SH-SY5Y (cell line): ENCODE data around the gene STX1B.

ENCODE experiments used
- GATA2 ChIP-seq: IDR thresholded peaks from 2 replicates; pipeline ENCODE4 v1.6.1; 2011; ENCODE audit warnings: mild to moderate bottlenecking, low read depth, low read length
- GATA3 ChIP-seq: IDR thresholded peaks from 2 replicates; pipeline ENCODE4 v1.6.1; 2011; ENCODE audit warnings: low read depth, mild to moderate bottlenecking, low read length, moderate library complexity

Gene STX1B

DNA sequence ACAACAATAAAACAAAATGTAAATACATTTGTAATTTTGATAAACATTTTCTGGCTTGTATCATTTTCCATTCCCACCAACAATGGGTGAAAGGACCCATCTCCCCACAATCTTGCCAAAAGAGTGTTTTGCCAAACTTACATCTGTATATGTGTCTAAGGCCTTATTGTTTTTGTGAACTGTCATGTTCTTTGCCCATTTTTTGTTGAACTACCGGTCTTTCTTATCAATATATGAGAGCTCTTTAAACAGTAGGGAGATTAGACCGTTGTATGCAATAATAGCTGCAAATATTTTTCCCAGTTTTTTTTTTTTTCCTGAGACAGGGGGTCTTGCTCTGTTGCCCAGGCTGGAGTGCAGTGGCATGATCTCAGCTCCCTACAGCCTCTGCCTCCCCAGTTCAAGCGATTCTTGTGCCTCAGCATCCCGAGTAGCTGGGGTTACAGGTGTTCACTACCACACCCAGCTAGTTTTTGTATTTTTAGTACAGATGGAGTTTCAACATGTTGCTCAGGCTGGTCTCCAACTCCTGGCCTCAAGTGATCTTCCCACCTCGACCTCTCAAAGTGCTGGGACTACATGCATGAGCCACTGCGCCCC, 13.3 kb upstream of the STX1B start:
- TF ChIP-seq GATA2 (no peak), GATA3 (no peak)

DNA sequence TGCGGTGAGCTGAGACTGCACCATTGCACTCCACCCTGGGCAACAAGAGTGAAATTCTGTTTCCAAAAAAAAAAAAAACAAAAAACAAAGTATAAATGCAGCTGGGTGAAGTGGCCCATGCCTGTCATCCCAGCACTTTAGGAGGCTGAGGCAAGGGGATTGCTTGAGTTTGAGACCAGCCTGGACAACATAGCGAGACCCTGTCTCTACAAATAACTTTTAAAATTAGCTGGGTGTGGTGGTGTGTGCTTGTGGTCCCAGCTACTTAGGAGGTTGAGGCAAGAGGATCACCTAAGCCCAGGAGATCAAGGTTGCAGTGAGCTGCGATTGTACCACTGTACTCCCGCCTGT, 12.8 kb upstream of the STX1B start:
- TF ChIP-seq GATA2 (no peak), GATA3 (no peak)

GRCh38 chr16:31022544-31023251, 12.3 kb upstream of the STX1B start:
- no peak for TF ChIP-seq GATA2
- TF ChIP-seq GATA3: no peak

- TF ChIP-seq GATA2 (no peak), GATA3 (no peak)
Measured at GRCh38 chr16:31020536-31020935, 10.1 kb upstream of the STX1B start.

DNA sequence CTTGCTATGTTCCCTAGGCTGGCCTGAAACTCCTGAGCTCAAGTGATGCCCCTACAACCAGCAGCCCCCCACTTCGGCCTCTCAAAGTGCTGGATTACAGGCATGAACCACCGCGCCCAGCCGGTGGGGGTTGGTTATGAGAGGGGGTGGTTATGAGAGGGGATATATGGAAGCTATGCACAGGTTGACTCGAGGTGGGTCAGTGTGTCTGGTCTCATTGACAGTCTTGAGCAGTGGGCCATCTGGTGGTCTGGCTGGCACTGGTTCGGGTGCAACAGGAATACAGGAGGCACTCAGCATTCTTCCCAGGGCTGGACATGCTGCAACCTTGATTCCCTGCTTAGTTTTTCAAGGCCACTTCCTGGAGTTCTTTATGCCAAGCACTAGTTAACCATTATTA, 5.6 kb upstream of the STX1B start:
- no peak for TF ChIP-seq GATA3
- no peak for TF ChIP-seq GATA2

DNA sequence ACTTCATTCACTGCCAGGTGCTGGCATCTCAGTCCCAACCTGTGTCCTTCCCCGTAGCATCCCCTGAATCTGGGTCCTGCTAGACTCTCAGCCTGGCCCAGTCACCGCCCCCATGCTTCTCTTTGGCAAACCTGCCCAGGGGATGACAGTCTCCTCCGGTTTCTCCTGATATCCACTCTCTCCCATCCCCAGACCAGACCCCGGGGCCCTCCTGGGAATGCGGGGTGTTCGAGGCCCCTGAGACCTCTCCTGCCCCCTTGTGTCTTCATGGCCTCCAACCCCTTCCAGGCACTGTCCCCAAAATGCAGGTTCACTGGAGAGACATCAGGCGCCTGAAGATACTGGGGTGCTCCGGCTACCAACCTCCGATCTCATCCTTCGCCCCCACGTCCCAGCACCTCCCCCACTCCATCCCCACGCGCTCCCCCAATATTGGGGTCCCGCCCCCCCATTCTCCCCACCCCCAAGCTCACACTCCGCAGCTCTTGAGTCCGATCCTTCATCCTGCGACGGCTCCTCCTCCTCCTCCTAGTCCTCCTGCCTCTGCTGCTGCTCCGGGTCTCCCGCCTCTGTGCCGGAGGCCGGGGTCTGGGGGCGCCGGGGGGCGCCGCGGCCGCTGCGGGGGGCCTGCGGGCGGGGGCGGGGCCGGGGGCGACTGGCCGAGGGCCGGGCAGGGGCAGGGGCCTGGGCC, 399 bp downstream of the STX1B start:
- TF ChIP-seq GATA3 (no peak), GATA2 (no peak)

GRCh38 chr16:31009120-31009519, 1.3 kb downstream of the STX1B start:
- no peak for TF ChIP-seq GATA2

GRCh38 chr16:31008551-31008950, 1.9 kb downstream of the STX1B start:
- TF ChIP-seq GATA2 (no peak), GATA3 (no peak)

DNA sequence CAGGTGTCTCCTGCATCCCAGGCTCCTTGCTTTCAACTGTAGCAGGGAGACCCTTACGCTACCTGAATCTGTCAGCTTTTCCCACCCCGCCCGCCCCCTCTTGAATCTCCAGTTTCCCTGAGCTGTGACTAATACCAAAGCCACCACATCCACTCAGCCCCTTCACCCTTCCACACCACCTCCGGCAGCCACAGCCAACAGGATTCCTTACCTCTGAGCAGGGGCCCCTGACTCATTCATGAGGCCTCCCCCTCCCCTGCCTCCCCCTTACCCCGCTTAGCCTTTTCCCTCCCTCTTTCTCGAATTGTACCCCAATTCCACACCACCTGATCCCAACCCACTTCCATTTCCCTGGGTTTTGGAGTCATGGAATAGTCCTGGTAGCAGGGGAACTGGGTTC, 2.3 kb downstream of the STX1B start:
- TF ChIP-seq GATA2: no peak
- no peak for TF ChIP-seq GATA3

- no peak for TF ChIP-seq GATA2
- no peak for TF ChIP-seq GATA3
Measured at GRCh38 chr16:31007684-31008083, 2.8 kb downstream of the STX1B start.

- TF ChIP-seq GATA2: no peak
- no peak for TF ChIP-seq GATA3
Measured at GRCh38 chr16:31006589-31006988, 3.8 kb downstream of the STX1B start.

DNA sequence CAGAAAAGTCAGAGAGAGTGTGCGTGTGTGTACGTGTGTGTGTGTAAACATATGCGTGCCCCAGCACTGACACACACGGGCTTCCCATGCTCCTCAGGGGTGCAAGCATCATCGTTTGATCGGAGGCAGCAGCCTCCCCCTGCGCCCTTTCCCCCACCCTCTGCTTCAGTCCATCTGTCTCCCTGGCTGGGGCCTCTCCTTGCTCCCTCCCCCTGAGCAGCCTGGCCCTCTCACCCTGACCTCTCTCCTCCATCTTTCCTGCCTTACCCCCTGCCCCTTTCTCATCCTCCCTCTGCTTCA, 4.4 kb downstream of the STX1B start:
- TF ChIP-seq GATA3: no peak
- no peak for TF ChIP-seq GATA2

DNA sequence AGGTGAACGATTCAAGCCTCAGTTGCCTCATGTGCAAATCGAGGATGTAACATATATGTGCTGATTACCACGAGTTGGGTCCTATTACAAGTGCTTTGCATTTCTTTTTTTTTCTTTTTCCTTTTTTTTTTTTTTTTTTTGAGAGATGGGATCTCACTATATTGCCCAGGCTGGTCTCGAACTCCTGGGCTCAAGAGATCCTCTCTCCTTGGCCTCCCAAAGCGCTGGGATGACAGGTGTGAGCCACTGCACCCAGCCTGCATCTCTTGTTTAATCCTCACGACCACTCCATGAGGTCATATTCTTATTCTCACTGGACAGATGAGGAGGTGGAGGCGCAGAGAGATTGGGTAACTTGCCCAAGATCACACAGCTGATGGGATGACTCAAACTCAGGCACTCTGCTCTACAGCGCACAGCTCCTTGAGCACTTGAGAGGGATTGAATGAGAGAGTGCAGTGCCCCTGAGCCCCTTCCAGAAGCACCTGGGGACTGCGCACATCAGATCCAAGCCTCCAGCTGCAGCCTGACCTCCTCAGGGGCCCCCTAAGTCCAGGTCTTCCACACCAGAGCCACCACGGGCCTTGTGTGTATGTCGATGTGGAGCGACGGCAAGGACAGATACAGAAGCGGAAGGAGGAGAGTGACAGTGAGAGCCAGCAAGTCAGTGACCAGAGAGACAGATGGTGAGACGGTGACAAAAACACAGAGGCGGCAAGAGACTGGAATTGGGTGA, 4.9 kb downstream of the STX1B start:
- no peak for TF ChIP-seq GATA3
- TF ChIP-seq GATA2: no peak

- TF ChIP-seq GATA3 (no peak), GATA2 (no peak)
Measured at GRCh38 chr16:31004658-31005057, 5.8 kb downstream of the STX1B start.

- TF ChIP-seq GATA2 (no peak), GATA3 (no peak)
Measured at GRCh38 chr16:31003744-31004143, 6.7 kb downstream of the STX1B start.
